Measurements from ENCODE around the gene TBC1D25.

DNA sequence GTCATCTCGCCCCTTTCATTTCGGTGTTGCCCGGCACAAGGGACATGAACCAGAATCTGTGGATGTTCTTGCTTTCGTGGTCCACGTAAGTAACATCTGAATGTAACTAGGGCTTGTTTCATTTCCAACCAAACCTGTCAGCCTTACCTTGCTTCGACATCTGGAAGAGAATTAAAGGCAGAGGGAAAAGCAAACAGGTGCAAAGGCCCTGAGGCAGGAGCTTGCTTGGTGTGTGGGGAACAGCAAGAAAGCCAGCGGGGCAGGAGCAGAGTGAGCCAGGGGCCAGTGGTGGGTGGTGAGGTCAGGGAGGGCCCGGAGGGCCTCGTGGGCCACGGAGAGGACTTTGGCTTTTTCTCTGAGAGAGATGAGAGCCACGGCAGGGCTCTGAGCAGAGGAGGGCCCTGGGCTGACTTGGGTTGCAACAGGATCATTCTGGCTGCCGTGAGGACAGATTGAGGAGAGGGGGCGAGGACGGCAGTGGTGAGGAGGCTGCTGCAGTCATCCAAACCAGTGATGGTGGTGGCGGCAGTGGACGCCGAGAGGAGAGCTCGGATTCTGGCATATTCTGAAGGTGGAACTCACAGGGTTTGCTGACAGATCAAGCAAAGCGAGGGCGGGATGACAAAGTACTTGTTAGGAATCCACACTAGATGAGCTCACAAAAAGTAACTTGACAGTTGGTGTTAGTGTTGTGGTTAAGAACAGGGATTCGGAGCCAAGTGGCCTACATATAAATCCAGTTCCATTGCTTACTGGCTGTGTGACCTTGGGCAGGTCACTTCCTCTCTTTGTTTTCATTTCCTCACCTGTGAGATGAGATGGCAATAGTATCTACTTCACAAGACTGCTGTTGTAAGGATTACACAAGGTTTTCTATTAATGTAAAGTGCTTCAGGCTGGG is 50.9 kb downstream of the TBC1D25 start:
- TF ChIP-seq, protein P1, sequence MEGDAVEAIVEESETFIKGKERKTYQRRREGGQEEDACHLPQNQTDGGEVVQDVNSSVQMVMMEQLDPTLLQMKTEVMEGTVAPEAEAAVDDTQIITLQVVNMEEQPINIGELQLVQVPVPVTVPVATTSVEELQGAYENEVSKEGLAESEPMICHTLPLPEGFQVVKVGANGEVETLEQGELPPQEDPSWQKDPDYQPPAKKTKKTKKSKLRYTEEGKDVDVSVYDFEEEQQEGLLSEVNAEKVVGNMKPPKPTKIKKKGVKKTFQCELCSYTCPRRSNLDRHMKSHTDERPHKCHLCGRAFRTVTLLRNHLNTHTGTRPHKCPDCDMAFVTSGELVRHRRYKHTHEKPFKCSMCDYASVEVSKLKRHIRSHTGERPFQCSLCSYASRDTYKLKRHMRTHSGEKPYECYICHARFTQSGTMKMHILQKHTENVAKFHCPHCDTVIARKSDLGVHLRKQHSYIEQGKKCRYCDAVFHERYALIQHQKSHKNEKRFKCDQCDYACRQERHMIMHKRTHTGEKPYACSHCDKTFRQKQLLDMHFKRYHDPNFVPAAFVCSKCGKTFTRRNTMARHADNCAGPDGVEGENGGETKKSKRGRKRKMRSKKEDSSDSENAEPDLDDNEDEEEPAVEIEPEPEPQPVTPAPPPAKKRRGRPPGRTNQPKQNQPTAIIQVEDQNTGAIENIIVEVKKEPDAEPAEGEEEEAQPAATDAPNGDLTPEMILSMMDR (IDR thresholded peaks at IDR 0.05; ENCODE audit: insufficient read depth, low read depth, low read length): no peak
- no peak for TF ChIP-seq EZH2 (IDR thresholded peaks at IDR 0.05; ENCODE audit: insufficient read depth, low read length)

Data from astrocyte (in vitro differentiated cells and primary cell).